Stimulated activated CD8-positive, alpha-beta memory T cell treated with anti-CD3 and anti-CD28 coated beads, Interleukin-4, amount 100 ng/mL, for 24 hours (primary cell): ENCODE results near the gene RSPO1.
"Not testable (repeated sequence)": the region's sequence is repeated elsewhere in the genome, so short reads cannot be mapped to it uniquely, and the experiment has no call there.

Experiments
- DNase-seq: peaks from one replicate; pipeline ENCODE4 v3.0.0-alpha.2; 2020; ENCODE audit warnings: low read depth

RSPO1 gene, protein sequence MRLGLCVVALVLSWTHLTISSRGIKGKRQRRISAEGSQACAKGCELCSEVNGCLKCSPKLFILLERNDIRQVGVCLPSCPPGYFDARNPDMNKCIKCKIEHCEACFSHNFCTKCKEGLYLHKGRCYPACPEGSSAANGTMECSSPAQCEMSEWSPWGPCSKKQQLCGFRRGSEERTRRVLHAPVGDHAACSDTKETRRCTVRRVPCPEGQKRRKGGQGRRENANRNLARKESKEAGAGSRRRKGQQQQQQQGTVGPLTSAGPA

DNA sequence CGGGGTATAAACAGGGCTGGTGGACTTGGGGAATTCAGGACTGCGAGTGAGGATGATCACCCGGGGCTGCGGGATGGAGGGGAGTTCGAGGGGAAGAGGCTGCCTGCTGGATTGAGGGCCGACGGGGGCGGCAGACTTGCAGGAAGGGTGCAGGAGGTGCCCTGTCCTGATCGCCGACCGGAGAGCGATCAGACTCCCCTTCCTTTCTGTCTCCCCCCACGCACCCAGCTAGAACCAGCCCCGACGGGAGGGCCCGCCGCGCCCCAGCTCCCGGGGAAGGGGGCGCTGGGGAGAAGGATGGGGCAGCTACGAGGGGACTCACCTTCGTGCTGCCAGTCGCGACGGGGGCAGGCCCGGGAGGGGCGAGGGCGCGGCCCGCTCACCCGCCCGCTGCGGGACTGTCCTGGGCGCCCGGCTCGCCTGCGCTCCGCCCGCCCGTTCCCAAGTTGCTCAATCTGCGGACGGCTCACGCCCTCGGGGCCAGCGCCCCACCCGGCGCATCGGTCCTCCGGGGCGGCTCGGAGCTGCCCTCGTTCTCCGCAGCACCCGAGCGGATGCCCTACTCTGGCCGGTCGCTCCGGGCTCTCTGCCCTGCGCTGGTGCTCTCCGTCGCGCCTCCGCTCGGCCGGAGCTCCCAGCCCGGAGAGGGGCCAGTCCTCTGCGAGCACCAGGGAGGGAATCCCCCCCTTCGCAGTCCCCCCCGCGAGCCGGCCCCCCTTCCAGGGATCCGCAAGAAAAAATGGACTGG, at the start of gene RSPO1:
Gene RSPO1 (minus strand): TSS at position 649 of the 748 bp plus-strand sequence. CDS start 5,231 bp downstream, outside the sequence.
- no peak for DNase-seq

DNA sequence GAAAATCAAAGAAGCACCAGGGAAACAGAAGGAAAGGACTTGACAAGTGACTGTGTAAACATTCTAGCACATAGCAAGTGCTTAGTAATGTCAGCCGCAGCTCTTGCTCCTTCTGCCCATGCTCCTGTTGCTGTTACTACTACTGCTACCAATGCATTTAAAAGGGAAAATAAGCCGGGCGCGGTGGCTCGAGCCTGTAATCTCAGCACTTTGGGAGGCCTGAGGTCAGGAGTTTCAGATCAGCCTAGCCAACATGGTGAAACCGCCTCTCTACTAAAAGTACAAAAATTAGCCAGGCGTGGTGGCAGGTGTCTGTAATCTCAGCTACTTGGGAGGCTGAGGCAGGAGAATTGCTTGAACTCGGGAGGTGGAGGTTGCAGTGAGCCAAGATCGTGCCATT, 49.5 kb upstream of the RSPO1 start:
- DNase-seq, result not testable (repeated sequence)

DNA sequence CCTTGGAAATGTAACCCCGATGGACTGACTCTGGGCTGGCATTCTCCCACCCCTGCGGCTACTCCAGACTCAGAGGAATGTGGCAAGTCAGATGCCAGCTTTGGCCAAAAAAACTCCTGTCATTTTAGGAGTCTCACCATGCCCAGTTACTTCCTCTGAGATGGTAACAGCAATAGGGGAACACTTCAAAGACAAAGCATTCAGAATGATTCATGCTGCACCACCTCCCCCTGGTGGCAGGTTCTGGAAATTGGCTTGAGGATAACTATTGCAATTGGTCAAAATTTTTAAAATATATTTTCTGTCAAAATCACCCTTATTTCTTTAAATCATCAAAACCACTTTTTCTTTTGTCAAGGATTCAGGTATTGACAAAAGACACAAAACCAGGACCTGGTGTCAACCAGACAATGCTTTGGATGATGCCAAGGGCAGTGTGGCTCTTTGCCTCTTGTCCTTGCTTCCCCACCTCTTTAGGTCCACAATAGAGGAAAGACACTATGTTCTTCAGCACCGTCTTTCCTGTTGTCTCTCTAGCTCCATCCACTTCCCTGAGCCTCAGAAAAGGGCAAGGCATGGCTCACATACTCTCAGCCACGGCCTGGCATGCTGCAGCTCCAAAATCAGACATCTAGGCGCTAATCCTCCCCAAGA, 47.8 kb upstream of the RSPO1 start:
- peak; percentile 67 for DNase-seq

DNA sequence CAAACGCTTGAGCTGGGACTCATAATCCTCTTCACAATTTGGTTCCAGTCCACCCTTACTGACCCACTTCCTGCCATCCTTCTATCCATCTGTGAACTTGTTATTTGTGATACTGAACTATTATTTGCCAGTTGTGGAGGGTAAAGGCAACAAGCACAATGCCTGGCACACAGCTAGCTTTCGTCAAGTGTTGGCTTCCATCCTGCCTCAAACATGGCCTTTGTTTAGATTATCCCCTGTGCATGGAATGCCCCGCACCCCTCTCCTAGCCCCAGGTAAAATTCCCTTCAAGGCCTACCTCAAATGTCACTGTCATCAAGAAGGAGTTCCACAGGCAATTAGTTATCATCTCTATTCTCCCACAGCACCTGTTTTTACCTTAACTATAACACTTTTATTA, 46.2 kb upstream of the RSPO1 start:
- DNase-seq, result no peak

DNA sequence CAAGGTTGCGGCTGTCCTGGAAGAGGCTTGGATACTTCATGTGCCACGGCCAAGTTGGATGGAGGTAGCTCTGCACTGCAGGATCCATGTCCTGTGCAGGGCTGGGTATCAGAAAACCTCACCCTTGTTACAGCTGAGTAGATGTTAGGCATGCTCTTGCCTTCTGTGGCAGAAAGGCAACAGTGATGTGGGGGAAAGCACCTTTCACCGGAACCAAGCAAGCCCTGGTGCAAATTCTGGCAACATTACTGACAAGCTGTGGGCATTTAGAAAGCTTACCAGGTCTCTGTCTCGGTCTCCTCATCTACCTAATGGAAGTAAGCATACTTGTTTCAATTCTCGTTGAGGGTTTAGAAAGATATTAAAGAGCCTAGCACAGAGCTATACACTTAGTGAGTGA, 43.1 kb upstream of the RSPO1 start:
- DNase-seq, result no peak

DNA sequence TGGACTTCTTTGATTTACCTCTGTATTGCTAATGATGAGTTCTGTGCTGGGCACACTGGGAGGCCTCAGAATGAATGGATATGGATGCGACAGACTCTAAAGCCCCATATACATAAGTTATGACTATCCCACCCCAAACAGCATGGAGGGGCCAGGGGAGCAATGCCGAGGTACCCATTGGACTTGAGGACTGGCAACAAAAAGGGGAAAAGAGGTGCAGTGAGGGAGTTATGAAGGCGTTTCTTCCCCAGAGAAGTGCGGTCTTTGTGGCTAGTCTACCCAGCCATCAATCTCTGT, 42.4 kb upstream of the RSPO1 start:
- DNase-seq, result no peak

DNA sequence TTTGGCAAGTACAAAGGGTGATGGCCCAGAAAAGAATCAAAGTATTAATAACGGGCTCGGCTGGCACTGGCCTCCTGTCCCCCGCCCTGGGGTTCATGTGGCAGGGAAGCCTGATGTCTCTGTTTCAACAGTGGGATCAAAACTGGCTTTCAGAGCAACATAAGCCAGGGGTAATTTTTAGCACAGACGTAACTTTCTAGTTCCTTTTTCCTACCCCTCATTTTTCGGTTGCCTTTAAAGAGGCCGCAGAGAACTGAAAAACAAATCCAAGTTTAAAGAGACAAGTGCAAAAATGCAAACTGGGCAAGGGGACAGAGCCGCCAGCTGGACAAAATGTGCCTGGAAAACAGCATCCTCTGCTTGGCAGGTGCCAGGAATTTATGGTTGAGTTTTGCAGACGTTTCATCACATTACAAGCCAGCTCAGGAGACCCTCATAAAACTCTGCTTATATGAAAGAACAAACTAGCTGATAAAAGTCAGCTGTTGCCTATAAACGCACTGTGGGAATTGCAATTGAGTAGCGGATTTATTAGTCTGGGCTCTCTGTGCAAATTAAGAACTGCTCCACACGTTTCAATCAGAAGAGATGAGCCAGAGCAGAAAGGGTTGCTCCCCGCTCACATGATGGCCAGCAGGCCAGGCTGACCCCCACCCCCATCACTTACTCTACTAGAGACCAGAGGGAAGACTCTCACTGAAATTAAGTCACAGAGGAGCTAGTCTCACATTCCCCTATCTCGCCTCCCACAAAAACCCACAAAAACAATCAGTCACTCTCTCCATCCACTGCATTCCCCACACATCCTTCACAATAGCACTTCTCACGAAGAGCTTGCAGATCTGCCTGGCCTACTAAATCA, 41.8 kb upstream of the RSPO1 start:
- DNase-seq, result no peak

DNA sequence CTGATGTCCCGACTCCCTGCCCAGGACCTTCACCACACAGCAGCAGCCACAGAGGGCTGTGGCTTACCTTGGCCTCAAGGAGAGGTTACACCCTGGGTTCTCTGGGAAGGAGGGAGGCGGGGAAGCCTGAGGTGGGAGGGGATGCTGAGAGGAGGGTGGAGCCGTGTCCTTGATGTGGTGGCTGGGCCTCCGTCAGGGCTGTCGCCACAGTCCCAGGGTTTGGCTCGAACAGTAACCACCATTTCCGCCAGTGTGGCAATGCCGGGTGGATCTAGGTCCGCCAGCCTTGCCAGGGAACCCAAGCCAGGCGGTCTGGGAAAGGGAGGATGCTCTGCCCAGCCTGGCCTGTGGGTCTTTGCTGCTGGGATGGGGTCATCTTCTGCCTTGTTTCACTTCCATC, 39.2 kb upstream of the RSPO1 start:
- DNase-seq, result peak; percentile 30

DNA sequence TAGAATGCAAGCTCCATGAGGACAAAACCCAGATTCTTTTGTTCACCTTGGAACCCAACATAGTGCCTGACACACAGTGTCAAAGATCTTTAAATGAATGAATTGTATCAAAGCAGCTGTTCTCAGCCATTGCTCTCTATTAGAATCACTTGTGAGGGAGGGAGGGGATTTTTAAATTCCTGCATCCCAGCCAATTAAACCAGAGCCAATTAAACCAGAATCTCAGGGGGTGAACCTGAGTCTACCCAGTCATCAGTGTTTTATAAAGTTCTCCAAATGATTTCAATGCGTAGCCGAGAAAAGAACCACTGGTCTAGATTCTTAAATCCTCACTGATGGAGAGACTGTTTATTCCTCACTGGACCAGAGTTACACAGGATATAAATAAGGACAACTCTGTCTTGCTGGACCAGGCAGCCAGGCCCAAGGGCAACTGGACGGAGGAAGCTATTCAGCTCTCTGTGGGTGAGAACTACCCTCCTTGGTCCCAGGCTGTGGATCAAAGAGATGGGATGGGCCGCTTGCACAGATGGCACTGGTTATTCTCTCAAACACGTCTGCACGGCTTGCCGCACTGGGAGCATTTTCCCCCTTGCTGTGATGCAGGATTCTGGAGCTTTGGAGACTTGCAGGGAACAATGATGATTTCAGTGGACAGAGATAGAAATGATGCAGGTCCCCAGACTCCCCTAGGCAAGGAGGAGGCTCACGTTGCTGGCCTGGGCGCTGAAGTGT, 37.6 kb upstream of the RSPO1 start:
- no peak for DNase-seq

DNA sequence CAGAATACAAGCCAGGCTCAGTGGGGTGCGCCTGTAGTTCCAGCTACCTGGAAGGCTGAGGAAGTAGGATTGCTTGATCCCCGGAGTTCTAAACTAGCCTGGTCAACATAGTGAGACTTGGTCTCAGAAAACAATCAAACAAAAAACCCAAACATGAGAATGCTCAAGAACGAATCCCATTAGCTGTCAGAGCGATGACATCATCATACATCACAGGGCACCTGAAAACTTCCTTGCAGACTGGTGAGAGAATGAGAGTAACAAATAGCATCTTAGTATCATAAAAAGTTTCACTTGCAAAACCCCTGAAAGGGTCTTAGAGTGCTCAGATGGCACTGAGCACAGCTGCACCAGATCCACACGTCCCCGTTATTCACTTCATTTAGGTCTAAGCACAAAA, 36.6 kb upstream of the RSPO1 start:
- DNase-seq, result no peak

DNA sequence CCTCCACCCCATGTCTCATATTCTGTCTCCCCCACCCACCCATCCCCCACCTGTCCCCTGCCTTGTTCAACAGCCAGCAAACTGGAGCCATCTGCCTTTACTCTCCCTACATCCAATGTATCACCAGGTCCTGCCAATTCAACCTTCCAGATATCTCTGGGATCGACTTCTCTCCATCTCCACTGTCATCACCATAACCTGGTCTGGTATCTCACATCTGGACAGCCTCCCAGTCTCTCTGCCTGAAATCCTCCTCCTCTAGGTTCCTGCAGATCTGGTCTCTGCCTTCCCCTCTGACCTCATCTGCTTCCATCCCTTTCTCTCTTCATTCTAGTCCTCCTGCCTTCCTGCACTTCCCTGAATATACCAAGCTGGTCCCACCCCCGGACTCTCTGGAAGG, 35.4 kb upstream of the RSPO1 start:
- DNase-seq, result no peak

DNA sequence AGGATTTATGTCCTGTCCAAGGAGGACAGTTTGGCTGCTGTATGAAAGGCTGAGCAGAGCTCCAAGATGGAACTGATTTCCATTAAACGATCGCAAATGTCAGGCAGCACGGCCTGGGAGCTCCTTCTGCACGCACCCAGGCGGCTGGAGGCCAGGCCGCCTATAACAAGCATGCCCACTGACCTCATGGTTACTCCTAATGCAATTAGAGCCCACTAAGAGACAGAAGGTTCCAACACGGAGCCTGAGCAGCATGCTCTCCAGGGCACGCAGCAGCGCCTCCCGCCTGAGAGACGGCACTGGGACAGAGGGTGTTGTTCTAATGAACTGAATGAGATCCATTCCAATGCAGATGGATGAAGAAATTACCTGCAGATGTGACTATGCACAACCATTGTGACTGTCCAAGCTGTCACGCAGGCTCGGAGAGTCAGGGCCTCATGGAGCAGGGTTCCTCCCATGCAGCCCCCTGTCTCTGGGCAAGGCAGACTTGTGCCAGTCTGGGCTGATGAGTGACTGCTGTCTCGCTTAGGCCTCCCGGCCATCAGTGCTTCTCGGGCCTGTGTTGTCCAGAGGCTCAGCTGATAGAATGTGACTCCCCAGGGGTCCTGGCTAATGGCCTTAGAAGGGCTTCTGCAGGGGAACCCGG, 32.5 kb upstream of the RSPO1 start:
- DNase-seq, result no peak

DNA sequence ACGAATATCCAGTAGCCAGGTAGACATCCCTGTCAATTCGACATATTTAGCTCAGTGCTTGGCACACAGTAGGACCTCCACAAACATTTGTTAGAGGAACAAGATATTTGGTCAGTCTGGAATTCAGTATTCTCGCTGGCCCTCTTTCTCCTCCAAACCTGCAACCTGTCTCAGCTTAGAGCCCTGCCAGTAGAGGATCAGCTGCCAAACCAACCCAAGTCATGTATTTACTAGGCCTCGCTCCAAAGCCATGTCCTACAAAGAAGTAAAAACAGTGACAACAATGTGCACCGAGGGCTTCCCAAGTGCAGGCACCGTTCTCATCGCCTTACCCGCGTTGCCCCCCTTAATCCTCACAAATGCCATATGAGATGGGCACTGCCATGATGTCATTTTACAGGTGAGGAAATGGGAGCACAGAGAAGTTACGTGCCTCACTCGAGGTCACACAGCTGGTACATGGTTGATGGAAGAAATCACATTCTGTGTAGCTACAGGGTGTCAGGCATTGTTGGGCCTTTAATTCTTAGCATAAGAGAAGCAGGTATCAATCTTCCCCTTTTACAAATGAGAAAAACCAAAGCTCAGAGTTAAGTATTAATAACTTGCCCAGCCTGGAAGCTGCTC, 31.7 kb upstream of the RSPO1 start:
- DNase-seq, result no peak

DNA sequence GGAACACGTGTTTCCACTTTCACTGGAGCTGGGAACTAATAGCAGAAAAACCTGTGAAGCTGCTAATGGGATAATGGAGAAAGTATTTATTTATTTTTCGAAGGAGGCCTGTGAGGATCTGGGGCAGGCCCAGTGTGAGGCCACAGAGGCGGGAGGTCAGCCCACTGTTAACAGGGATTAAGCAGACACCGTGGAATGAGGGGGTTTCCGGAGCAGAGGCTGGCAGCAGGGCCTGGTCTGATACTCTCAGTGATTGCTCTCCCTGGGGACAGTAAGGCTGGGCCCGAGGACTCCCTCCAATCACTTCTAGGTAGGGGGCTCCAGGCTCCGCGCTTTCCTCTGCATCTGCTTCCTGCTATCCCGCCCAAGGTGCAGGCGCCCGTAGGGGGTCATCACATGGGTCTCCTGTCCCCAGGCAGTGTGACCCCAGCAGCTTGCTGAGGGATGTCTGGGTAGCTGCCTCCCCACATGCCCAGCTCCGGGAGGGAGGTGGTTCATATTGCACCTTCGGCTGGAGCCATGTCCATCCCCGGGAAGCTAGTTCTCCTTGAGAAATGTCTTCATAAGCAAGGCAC, 28.8 kb upstream of the RSPO1 start:
- DNase-seq, result no peak

DNA sequence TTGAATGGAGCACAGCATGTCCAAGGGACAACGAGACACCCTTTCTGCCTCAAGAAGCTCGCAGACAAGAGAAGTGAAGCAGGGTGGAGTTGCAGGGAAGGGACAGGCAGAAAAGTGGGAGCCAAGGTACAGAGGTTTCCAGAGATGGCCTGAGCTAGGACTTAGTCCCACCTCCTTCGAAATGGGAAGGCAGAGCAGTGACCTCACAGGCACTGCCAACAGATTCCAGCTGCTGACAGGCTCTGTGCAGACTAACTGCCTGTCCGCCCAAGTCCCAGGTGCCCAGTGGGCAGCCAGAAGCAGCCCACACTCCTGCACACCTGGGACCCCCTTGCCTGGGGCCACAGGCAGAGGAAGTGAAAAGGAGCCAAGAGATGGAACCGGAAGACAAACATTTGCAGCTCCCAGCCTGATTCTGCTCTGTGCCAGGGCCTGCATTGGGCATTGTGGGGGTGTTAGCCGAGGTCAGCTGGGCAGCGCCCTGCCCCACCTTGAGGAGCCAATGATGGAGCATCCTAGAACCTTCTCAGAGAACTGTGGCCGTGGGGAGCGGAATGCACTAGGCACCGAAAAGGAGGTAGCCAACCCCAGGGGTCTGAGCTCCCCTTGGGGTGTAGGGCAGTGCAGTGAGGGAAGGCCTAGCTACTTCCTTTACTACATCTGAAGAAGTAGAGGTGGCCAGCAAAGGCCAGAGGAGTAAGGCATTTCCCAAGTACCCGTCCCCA, 27.5 kb upstream of the RSPO1 start:
- no peak for DNase-seq

DNA sequence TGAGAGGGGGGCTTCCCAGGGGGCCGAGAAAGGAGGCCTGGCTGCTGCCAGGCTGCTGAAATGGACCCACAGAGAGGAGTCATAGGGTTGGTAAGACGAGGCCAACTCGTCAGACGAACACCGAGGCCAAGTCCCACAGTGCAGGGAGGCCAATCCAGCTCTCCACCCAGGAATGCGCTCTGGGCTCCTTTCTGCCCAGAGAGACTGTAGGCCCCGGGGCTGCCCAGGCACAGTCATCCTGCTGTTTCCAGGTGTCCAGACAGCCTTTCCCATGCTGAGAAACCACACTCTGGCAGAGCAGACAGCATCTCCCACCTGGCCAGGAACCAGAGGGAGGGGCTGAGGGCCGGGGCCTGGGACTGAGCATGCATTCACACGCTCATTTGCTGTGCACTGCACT, 26.7 kb upstream of the RSPO1 start:
- no peak for DNase-seq

DNA sequence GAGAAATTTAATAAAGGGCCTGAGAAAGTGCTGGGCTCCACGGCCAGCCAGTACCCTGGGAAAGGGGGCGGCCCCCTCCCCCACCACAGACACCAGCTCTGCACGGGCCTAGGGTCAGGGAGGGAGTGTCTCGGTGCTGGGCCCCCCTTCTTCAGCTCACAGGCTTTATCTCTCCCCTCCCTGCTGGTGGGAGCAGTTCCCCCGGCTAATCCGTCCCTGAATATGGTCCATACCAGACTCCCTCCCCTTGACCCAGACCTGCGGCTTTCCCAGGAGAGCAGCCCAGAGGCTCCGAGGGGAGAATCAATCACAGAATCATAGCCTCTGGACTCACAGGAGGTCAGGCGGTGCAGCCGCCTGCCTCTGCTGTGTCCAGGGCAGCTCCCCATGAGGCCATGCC, 26.0 kb upstream of the RSPO1 start:
- DNase-seq, result no peak

DNA sequence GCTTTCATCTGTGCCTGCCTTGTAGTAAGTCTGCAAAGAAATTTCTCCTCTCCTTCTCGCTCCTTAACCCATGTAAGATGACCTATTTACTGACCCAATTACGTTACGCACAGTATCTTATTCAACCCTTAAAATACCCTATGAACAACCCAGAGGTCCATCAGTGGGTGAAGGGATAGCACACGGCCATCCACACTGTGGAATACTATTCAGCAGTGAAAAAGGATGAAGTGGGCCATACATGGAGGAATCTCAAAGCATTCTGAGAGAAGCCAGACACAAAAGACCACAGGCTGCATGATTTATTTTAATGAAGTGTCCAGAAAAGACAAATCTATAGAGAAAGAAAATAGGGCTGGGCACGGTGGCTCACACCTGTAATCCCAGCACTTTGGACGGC, 23.8 kb upstream of the RSPO1 start:
- DNase-seq, result no peak

DNA sequence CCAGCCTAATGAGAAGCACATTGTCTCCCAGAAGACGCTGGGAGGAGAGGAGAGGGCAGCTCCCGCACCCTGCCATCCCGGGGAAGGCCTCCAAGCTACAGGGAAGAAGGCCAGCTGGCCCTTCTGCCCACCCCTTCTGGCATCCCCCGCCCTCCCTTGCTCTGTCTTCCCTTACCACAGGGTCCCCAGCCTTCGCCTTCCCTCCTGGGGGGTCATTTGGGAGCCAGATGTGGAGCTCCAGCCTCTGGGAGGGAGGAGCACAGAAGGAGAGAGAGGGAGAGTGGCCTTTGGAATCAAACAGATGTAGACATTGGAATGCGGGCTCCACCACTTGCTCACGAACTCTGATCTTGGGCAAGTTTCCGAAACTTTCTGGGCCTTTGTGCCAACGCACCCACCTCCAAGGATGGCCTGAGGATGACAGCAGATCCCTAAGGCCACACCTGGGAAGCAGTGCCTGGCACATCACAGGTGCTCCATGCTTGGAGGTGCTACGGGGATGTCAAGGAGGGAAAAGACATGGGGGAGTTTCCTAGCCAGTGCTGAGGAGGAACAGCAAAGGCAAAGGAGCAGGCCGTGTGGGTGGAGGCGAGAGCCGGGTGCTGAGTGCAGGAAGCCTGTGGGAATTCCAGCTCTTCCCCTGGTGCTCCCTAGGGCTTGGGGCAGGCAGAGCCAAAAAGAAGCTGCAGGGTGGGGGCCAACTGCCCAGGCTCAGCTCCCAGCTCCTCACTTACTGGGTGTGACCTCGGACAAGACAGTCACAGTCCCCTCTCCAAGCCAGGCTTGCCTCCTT, 23.1 kb upstream of the RSPO1 start:
- no peak for DNase-seq
